Colonic mucosa (tissue), 4 donors: ENCODE data around the gene APOB. TPM values are rescaled to one million over a fixed set of nuclear protein-coding genes. Genes with fewer than 3 reads are reported as not detected.

Experiments used
- DNase-seq: peaks from one replicate; pipeline ENCODE4 v3.0.0-alpha.2; 2020
- H3K27ac ChIP-seq: fragments of 200-600 bp; one replicate; pipeline ENCODE4 v1.8.0; 2021
- H3K27me3 ChIP-seq: fragments of 200-600 bp; one replicate; pipeline ENCODE4 v1.8.0; 2021
- H3K36me3 ChIP-seq: fragments of 200-600 bp; one replicate; pipeline ENCODE4 v1.8.0; 2021
- H3K4me1 ChIP-seq: fragments of 200-600 bp; one replicate; pipeline ENCODE4 v1.8.0; 2021; ENCODE audit warnings: mild to moderate bottlenecking
- H3K4me3 ChIP-seq: fragments of 200-600 bp; one replicate; pipeline ENCODE4 v1.8.0; 2021
- H3K9ac ChIP-seq, 2 donors: one replicate each; pipeline ENCODE4 v1.7.0; 2013; ENCODE audit warnings: control low read depth in 2 of 2, low read depth in 2 of 2, low read length in 2 of 2
- H3K9me3 ChIP-seq: fragments of 200-600 bp; one replicate; pipeline ENCODE4 v1.8.0; 2021
- CTCF ChIP-seq: fragments of 200-600 bp; IDR thresholded peaks from one replicate; pipeline ENCODE4 v1.8.0; 2022; ENCODE audit warnings: antibody characterized with exemption, mild to moderate bottlenecking
- intact Hi-C: fragments of 100-400 bp; cut with DNase I; formaldehyde crosslinking; loops from one replicate; pipeline ENCODE4 v1.14.1; 2022
- total RNA-seq, 2 donors: library from RNA; stranded (reverse); fragmentation: NEBNext Ultra II Directional in 1 of 2; extraction: Animal tissue kit (Norgen Biotek cat#: 25700) in 1 of 2; gene quantifications; one replicate each; pipeline ENCODE4 v1.2.1, GENCODE V29; 2021
- donor health status: healthy.
- donor health status: DM: no; HTN: no; CAD: no.
- donor health status: DM: no; HTN: no; CAD: no.

Gene APOB
- total RNA-seq, 2 donors from 2014 or later = 1.0 to 3.3 TPM

GRCh38 chr2:21007129-21008013 is 36.5 kb downstream of the APOB start:
- Histone ChIP-seq H3K4me1 (no peaks in the 10 kb centered on the region), H3K36me3 (no peaks in the 10 kb centered on the region), H3K4me3 (no peak overlapping the region), H3K9ac (no peak overlapping the region), H3K9me3 (no peaks in the 10 kb centered on the region), H3K27me3 (no peaks in the 10 kb centered on the region), H3K27ac (no peak overlapping the region)
- no peak for DNase-seq
- intact Hi-C loops = no loop called here
- no peak for TF ChIP-seq CTCF

GRCh38 chr2:21006423-21007128 is 37.3 kb downstream of the APOB start:
- no peak overlapping the region for H3K9ac ChIP-seq
- no peaks in the 10 kb centered on the region for H3K27me3 ChIP-seq
- no peaks in the 10 kb centered on the region for H3K9me3 ChIP-seq
- H3K36me3 ChIP-seq = no peaks in the 10 kb centered on the region
- intact Hi-C loops = no loop called here
- H3K4me1 ChIP-seq = no peaks in the 10 kb centered on the region
- no peak overlapping the region for H3K4me3 ChIP-seq
- no peak for DNase-seq
- no peak overlapping the region for H3K27ac ChIP-seq
- no peak for TF ChIP-seq CTCF

- TF ChIP-seq CTCF = no peak
- Histone ChIP-seq H3K27ac (no peak overlapping the region), H3K36me3 (no peaks in the 10 kb centered on the region), H3K4me1 (no peaks in the 10 kb centered on the region), H3K9me3 (no peaks in the 10 kb centered on the region), H3K9ac (no peak overlapping the region), H3K27me3 (no peaks in the 10 kb centered on the region), H3K4me3 (no peak overlapping the region)
- intact Hi-C loops = no loop called here
- DNase-seq = no peak
Measured at GRCh38 chr2:21005700-21006422, 38.0 kb downstream of the APOB start.

- Histone ChIP-seq H3K36me3 (no peaks in the 10 kb centered on the region), H3K9ac (no peak overlapping the region), H3K4me1 (no peaks in the 10 kb centered on the region), H3K4me3 (no peak overlapping the region), H3K27me3 (no peaks in the 10 kb centered on the region), H3K9me3 (no peaks in the 10 kb centered on the region), H3K27ac (no peak overlapping the region)
- no peak for TF ChIP-seq CTCF
- intact Hi-C loops = no loop called here
- no peak for DNase-seq
Measured at GRCh38 chr2:21005111-21005699, 38.7 kb downstream of the APOB start.

- H3K27me3 ChIP-seq = no peaks in the 10 kb centered on the region
- DNase-seq = no peak
- H3K36me3 ChIP-seq = no peaks in the 10 kb centered on the region
- H3K9ac ChIP-seq = no peak overlapping the region
- intact Hi-C loops = no loop called here
- H3K27ac ChIP-seq = no peak overlapping the region
- no peak overlapping the region for H3K4me3 ChIP-seq
- H3K4me1 ChIP-seq = no peaks in the 10 kb centered on the region
- TF ChIP-seq CTCF = no peak
- H3K9me3 ChIP-seq = no peaks in the 10 kb centered on the region
Measured at GRCh38 chr2:21004181-21004572, 39.7 kb downstream of the APOB start.
